PFSK-1 (cell line): ENCODE measurements around the gene AFAP1L1.

ENCODE experiments used
- POLR2AphosphoS5 ChIP-seq: IDR thresholded peaks from 2 replicates; pipeline ENCODE4 v1.6.1; 2012; ENCODE audit warnings: low read depth, mild to moderate bottlenecking, control low read depth, low read length, moderate library complexity
- SIN3A ChIP-seq: IDR thresholded peaks from 2 replicates; pipeline ENCODE4 v1.6.1; 2012; ENCODE audit warnings: mild to moderate bottlenecking, low read length, moderate library complexity, borderline replicate concordance; ENCODE audit not compliant: insufficient read depth
- TF ChIP-seq, protein P1 (sequence below), 2 experiments: IDR thresholded peaks; 2 replicates each; pipeline versions ENCODE4 v1.6.1 to v1.8.0; 2011 to 2012; ENCODE audit warnings: low read depth in 2 of 2, low read length in 2 of 2, control low read depth in 1 of 2, inconsistent platforms in 1 of 2, mild to moderate bottlenecking in 1 of 2, moderate library complexity in 1 of 2; ENCODE audit not compliant: insufficient read depth in 1 of 2

DNA sequence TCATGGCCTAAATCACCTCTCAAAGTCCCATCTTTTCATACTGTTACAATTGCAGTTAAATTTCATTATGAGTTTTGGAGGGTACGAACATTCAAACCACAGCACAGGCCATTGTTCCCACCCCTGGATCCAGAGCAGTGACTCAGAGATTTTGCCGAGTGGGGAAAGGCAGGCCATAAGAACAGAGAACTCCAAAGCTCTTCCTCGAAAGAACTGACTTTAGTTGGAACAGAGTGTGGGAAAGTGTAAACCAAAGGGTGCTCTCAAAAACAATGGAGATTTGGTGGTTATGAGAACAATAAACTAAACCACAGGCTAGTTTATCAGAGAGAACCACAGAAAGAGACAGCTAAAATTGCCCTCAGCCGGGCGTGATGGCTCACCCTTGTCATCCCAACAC lies 54.2 kb downstream of the AFAP1L1 start:
- TF ChIP-seq, protein P1, sequence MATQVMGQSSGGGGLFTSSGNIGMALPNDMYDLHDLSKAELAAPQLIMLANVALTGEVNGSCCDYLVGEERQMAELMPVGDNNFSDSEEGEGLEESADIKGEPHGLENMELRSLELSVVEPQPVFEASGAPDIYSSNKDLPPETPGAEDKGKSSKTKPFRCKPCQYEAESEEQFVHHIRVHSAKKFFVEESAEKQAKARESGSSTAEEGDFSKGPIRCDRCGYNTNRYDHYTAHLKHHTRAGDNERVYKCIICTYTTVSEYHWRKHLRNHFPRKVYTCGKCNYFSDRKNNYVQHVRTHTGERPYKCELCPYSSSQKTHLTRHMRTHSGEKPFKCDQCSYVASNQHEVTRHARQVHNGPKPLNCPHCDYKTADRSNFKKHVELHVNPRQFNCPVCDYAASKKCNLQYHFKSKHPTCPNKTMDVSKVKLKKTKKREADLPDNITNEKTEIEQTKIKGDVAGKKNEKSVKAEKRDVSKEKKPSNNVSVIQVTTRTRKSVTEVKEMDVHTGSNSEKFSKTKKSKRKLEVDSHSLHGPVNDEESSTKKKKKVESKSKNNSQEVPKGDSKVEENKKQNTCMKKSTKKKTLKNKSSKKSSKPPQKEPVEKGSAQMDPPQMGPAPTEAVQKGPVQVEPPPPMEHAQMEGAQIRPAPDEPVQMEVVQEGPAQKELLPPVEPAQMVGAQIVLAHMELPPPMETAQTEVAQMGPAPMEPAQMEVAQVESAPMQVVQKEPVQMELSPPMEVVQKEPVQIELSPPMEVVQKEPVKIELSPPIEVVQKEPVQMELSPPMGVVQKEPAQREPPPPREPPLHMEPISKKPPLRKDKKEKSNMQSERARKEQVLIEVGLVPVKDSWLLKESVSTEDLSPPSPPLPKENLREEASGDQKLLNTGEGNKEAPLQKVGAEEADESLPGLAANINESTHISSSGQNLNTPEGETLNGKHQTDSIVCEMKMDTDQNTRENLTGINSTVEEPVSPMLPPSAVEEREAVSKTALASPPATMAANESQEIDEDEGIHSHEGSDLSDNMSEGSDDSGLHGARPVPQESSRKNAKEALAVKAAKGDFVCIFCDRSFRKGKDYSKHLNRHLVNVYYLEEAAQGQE (IDR thresholded peaks at IDR 0.05; ENCODE audit: insufficient read depth in 1 of 2, low read depth in 2 of 2, low read length in 2 of 2): no peak
- TF ChIP-seq SIN3A (no peak), POLR2AphosphoS5 (no peak)
